ENCODE results near the gene ADAM8.

The ADAM8 gene

DNA sequence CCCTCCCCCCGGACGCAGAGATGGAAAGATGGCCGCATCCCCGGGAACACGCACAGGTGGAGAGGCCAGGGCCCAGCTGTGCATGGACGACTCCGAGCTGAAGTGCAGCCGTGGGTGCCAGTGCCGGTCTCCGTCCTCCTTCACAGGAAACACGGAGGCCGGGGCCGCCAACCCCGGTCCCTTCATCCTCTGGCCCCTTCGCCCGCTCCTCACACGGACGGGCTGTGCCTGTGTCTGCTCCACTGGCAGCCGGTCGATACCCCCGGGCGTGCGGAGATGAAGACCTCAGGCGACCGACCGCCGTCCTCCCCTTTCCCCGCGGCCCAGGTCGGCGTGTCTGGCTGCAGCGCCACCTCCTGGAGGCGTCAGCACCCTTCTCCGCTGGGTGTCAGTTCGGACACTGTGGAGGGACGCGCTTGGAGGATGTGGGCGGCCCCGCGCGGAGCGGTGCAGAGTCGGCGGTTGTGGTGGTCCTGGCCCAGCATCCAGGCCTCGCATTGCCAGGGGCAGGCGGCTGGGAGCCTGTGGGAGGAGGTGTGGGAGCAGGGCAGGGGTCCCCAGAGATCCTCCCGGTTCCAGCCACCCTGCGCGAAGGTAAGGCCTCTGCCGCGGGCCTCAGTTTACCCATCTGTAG is 41.9 kb upstream of the ADAM8 start:
- peak overlapping the region; percentile 34 for H3K4me3 ChIP-seq (ENCODE audit: low read depth, low read length)
- TF ChIP-seq, protein P1, sequence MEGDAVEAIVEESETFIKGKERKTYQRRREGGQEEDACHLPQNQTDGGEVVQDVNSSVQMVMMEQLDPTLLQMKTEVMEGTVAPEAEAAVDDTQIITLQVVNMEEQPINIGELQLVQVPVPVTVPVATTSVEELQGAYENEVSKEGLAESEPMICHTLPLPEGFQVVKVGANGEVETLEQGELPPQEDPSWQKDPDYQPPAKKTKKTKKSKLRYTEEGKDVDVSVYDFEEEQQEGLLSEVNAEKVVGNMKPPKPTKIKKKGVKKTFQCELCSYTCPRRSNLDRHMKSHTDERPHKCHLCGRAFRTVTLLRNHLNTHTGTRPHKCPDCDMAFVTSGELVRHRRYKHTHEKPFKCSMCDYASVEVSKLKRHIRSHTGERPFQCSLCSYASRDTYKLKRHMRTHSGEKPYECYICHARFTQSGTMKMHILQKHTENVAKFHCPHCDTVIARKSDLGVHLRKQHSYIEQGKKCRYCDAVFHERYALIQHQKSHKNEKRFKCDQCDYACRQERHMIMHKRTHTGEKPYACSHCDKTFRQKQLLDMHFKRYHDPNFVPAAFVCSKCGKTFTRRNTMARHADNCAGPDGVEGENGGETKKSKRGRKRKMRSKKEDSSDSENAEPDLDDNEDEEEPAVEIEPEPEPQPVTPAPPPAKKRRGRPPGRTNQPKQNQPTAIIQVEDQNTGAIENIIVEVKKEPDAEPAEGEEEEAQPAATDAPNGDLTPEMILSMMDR (IDR thresholded peaks at IDR 0.05; ENCODE audit: borderline replicate concordance, insufficient read depth, low read depth, low read length): peak; percentile 79

DNA sequence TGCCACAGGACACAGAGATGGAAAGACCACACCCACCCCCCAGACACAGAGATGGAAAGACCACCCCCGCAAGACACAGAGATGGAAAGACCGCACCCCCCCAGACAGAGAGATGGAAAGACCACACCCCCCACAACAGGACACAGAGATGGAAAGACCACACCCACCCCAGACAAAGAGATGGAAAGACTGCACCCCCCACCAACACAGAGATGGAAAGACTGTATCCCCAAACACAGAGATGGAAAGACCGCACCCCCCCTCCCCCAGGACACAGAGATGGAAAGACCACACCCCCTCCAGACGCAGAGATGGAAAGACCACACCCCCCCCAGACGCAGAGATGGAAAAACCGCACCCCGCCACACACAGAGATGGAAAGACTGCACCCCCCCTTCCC is 40.1 kb upstream of the ADAM8 start:
- TF ChIP-seq, protein P1 (IDR thresholded peaks at IDR 0.05; ENCODE audit: borderline replicate concordance, insufficient read depth, low read depth, low read length): no peak
- H3K4me3 ChIP-seq (ENCODE audit: low read depth, low read length): no peak overlapping the region

DNA sequence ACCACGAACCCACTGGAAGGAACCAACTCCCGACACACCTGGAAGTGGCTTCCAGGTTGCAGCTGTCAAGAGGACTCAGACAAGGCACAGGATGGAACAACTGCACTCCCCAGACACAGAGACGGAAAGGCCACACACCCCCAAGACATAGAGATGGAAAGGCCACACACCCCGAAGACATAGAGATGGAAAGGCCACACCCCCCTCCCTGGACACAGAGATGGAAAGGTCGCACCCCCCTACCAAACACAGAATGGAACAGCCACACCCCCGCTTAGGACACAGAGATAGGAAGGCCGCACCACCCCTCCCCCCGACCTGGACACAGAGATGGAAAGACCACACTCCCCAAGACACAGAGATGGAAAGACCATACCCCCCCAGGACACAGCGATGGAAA is 39.6 kb upstream of the ADAM8 start:
- TF ChIP-seq, protein P1 (IDR thresholded peaks at IDR 0.05; ENCODE audit: borderline replicate concordance, insufficient read depth, low read depth, low read length): no peak
- H3K4me3 ChIP-seq (ENCODE audit: low read depth, low read length): no peak overlapping the region

DNA sequence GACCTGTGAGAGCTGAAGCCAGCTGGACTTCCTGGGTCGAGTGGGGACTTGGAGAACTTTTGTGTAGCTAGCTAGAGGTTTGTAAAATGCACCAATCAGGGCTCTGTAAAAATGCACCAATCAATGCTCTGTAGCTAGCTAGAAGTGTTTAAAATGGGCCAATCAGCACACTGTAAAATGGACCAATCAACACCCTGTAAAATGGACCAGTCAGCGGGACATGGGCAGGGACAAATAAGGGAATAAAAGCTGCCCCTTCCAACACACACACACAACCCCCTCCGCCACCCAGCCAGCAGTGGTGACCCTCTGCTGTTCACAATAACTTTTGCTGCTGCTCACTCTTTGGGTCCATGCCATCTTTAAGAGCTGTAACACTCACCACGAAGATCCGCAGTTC is 39.2 kb upstream of the ADAM8 start:
- H3K4me3 ChIP-seq (ENCODE audit: low read depth, low read length): no peak overlapping the region
- TF ChIP-seq, protein P1 (IDR thresholded peaks at IDR 0.05; ENCODE audit: borderline replicate concordance, insufficient read depth, low read depth, low read length): no peak

DNA sequence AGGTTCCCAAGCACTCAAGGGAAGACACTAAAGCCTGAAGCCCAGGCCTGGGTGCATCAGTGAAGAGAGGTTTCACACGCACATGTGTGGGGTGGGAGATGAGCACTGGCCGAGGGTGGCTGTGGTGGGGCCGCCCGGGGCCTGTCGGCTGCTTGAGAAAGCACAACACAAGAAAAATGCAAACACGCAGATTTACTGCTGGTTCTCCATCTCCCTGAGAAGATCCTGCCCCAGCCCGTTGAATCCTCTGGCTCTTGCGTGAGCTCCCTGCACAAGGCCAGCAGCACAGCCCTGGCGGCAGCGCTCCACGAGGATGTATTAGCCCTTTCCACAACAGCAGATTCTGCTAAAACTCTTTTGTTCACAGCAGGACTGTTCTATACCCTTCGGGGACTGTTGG is 38.2 kb upstream of the ADAM8 start:
- TF ChIP-seq, protein P1 (IDR thresholded peaks at IDR 0.05; ENCODE audit: borderline replicate concordance, insufficient read depth, low read depth, low read length): no peak
- no peak overlapping the region for H3K4me3 ChIP-seq (ENCODE audit: low read depth, low read length)

DNA sequence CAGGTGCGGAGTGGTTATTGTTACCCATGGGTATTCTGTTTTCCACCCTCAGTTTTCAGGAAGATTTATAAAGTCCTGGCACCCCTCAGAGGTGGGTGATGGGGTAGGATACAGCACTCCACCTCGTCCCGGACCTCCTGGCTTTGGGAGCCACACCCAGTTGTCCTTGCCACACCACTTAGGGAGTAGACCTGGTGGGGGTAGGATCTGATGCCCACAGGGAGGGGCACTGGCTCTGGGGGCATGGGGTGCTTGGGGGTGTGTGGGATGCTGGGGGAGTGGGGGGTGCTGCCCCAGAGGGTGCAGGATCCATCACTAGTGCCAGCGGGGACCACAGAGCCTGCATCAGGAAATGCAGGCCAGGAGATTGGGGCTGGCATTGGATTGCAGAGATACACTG is 36.5 kb upstream of the ADAM8 start:
- no peak overlapping the region for H3K4me3 ChIP-seq (ENCODE audit: low read depth, low read length)
- TF ChIP-seq, protein P1 (IDR thresholded peaks at IDR 0.05; ENCODE audit: borderline replicate concordance, insufficient read depth, low read depth, low read length): no peak

DNA sequence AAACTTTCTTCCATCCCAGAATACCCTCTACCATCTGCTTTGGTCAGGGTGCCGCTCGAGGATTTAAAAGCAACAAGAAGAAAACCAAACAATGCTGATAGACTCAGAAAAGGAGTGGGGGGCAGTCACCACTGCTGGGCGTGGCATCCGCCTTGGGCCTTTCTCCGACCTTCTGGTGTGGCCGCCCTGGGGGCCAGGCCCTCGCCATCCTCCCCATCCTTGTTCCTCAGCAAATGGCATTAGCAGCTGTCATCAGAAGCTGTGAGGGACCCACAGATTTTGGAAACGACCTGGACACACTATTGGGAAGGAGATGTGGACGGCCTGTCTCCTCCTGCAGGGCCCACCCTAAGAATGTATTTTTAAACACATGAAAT is 36.1 kb upstream of the ADAM8 start:
- TF ChIP-seq, protein P1 (IDR thresholded peaks at IDR 0.05; ENCODE audit: borderline replicate concordance, insufficient read depth, low read depth, low read length): no peak
- H3K4me3 ChIP-seq (ENCODE audit: low read depth, low read length): no peak overlapping the region

Data from GM12875 (cell line).